ENCODE measurements around the gene PLK5.
"Not testable (repeated sequence)": the region's sequence is repeated elsewhere in the genome, so short reads cannot be mapped to it uniquely, and the experiment has no call there.

Gene PLK5

DNA sequence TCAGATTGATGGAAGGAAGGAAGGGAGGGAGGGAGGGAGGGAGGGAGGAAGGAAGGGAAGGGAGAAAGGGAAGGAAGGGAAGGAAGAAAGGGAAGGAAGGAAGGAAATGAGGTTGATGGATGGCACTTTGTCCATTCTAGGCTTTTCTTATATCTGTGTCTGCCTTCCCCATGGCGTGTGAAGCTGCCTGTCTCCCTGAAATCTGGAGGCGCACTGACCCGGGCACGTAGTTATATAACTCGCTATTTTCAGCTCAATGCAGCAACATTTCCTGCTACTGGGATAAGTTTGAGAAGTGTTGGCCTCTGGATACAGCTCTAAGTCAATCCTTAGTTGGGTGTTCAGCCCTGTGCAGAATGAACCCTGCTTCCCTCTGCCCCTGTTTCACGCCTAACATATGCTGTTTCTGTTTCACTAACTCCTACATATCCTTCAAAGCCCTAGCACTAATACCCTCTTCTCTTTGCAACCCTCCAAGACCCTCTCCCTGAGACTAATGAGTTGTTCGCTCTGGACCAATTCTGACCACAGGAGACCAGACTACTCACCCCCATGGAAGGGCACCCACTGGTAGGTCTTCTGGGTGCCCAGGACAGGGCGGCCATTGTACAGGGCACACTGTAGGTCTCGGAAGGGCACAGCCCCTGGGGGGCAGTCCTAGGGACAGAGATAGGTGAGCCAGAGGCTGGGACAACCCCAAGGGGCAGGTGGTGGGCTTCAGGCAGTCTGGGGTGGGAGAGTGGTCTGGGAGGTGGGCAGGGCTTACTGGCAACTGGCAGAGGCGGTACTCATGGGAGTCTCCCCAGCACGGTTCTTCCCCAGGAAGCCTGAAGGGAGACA is 14.1 kb upstream of the PLK5 start:
- DNase-seq, result no peak

DNA sequence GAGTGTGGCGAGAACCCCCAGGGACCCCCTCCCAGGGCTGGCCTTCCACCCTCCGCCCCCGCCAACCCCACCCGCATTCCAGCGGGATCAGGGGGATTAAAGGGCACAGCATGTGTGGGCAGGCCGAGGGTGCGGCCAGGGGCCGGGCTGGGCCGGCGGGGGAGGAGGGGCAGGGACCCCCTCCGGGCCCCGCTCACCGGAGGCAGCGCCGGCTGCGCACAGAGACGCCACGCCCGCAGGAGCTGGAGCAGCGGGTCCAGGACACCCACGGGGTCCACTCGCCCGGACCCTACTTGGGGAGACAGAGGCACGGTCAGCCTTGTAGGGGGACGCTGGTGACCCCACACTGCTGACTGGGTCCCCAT is 13.5 kb upstream of the PLK5 start:
- no peak for DNase-seq

- DNase-seq, result no peak
Measured at GRCh38 chr19:1510807-1511206, 13.1 kb upstream of the PLK5 start.

DNA sequence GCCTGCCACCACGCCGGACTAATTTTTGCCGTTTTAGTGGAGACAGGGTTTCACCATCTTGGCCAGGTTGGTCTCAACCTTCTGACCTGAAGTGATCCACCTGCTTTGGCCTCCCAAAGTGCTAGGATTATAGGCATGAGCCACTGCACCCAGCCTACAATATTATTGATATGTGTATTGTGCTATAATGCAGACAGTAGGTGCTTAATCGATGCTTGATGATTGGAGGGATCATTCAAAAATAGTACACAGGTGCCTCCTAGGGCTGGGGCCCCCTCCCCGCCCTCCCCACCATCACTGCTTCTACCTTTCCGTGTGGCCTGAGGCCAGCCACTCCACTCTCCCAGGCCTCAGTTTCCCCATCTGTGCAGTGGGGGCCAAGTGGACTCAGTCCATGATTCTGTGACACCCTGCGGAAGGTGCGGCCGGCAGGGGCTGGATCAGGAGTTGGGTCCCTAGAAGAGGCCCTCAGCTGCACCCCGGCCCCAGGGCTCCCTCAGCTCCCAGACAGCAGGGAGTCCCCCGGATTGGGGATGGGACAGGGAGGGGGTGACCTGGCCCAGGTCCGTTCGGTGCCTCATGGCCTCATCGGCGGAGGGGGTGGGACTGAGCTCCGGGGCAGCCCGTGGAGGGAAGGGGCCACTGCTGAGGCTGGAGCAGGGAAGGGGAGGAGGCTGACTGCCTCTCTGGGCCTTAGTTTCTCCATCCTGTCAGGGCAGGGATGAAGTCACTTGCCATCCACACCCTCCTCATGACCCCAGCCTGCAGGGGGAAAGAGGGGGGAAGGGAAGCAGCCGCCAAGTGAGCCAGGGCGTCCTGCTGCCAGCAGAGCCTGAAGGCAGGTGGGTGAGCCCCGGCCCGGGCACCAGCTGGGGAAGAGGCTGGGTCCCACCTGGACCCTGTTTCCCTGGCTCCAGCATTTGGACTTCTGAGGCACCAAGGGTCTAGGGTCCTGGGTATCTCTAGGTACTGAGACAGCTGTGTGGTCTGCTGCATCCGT is 12.3 kb upstream of the PLK5 start:
- peak; percentile 13 for DNase-seq

- DNase-seq, result peak; percentile 72
Measured at GRCh38 chr19:1512671-1513498, 11.0 kb upstream of the PLK5 start, which contains the start of gene ADAMTSL5. ADAMTSL5 (minus strand) TSS chr19:1513019; CDS start chr19:1510943, 2,076 bp downstream.

- DNase-seq, result peak; percentile 73
Measured at GRCh38 chr19:1513499-1514294, 10.2 kb upstream of the PLK5 start.

- no peak for DNase-seq
Measured at GRCh38 chr19:1514295-1514661, 9.6 kb upstream of the PLK5 start.

DNA sequence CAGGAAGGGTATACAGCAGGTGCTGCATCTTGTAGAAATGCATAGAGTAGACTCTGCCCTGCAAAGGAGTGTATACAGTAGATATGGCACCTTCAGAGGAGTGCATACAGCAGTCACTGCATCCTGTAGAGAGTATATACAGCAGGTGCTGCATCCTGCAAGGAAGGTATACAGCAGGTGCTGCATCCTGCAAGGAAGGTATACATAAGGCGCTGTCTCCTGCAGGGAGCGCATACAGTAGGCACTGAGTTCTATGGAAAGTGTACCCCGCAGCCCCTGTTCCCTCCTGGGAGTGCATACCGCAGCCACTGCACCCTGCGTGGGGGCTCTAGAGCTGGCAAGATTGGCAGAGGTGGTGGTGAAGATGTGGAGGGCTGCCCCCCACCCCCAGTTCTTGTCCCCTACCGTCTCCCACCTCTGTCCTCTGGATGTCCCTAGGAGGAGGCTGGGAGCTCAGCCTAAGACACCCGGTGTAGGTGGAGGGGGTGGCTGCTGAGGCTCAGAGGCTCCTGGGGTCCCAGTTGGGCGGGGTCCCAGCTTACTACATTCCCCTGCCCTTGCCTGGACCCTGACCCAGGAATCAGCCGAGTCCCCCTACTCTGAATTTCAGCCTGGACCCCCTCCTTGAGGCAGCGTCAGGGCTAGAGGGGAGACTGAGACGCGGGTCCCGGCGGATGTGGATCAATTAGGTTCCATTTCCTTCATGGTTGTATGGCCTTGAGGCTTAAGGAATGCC is 8.7 kb upstream of the PLK5 start:
- no peak for DNase-seq

DNA sequence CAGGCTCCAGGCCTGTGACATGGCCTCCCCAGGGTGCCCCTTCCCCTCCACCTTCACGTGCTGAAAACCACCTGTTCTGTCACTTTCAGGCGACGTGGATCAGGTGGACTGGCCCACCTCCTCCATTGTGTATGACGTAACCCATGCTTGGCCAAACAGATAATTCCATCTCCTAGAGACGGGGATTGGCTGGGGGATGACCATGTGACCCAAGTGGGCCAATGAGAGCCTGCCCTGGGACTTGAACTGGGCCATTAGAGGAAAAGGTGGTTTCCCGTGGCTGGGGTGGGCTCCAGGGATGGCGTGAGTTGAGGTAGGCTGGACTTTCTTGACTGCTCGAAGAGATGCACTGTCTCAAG is 7.5 kb upstream of the PLK5 start:
- DNase-seq, result no peak

DNA sequence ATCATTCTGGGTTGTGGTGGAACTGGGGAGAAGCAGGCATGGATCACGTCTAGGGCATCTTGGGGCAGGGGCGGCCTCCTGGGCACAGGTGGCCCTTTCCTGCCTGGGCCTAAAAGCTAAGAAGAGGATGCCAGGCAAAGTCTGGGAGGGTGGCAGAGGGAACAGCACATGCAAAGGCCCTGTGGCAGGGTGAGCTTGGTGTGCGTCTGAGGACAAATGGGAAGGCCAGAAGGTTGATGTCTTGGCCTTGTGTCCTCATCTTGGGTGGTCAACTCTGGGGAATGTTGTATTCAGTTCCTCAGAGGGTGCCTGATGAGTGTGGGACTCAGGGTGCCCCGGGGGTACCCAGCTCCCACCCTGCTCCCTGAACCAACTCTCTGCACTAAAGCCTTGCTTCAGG is 5.4 kb upstream of the PLK5 start:
- no peak for DNase-seq

GRCh38 chr19:1519802-1520201 is 4.1 kb upstream of the PLK5 start:
- not testable (repeated sequence) for DNase-seq

GRCh38 chr19:1520203-1520780 is 3.6 kb upstream of the PLK5 start:
- no peak for DNase-seq

DNA sequence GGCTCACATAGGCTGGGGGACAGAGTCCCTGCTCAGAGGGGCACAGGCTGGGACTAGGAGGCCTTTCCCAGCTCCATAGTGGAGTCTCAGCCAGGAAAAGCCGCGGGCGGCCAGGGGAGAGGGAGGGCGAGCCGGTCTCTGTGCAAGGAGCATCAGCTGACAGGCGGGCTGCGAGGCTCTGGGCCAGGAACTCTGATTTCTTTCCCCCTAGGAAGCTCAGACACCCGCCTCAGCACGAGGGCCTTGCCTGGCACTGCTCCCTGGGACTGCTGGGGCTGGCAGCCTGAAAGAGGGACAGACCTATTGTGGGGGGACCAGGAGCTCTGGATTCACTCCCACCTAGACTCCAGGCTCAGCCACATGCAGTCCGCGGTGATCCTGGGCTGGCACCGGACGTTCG is 2.2 kb upstream of the PLK5 start:
- no peak for DNase-seq

GRCh38 chr19:1522061-1522460 is 1.8 kb upstream of the PLK5 start:
- DNase-seq, result no peak

DNA sequence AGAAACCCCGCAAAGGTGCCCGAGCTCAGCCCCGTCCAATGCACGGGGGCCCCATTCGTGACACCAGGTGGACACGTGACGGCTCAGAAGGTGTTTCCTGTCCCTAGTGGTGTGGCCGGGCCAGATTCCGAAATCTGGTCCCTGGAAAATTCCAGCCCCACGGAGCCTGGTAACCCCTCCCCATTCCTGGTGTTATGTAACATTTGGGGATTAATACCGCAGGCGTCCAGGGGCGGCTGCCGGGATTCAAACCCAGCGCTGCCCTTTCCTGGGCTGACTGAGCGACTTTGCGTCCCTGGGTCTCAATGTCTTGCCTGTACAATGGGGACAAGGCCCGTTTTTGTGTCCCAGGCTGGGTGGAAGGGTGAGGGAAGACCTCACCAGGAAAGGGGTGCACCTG is 1.0 kb upstream of the PLK5 start:
- no peak for DNase-seq

DNA sequence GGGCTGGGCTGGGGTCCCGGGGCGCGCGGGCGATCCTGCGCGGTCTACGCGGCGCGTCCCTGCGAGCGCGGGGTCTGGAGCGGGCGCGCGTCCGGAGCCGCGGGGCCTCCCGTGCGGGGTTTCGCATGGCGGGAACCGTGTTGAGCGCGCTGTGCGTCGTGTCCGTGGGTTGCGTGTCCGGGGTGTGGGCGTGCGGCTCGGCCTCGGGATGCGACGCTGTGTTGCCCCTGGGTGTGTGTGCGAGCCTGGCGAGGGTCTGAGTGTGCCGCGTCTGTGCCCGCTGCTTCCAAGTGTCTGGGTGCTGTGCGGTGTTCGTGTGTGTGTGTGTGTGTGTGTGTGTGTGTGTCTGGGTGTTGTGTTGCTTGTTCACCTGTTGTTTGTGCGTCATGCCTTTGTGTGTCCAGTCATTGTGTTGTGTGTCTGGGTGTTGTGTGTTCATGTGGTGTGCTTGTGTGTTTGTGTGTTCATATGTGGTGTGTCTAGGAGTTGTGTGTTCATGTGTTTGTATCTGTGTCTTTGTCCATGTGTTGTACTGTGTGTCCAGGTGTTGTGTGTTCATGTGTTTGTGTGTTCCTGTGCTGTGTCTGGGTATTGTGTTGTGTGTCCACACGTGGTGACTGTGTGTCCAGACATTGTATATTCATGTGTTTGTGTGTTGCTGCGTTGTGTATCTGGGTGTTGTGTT is 552 bp downstream of the PLK5 start:
- DNase-seq, result no peak

DNA sequence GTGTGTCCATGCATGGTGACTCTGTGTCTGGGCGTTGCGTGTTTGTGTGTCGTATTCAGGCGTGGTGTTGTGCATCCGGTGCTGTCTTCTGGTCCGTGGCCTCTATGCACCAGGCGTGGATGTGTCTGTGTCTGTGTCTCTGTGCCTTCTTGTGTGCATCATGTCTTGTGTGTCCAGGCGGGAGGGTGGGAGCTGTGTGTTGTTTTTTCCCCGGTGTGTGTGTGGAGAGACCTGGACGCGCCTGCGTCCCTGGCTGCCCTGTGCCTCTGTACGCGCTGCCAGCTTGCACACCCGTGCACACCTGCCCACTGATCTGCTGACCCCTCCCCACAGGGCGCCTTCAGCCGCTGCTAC is 1.1 kb downstream of the PLK5 start:
- DNase-seq, result no peak

DNA sequence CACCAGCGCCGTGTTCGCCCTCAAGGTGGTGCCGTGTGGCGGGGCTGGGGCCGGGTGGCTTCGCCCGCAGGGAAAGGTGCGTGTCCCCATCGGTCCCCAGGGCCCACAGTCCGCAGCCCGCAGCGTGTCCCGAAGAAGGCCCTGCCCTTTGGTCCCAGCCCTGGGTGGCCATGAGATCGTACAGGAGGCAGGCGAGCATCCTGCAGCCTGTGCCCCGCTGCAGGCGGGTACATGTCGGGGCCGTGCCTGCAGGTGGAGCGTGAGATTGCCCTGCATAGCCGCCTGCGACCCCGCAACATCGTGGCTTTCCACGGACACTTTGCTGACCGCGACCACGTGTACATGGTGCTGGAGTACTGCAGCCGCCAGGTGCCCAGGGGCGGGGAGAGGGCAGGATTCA is 1.5 kb downstream of the PLK5 start:
- DNase-seq, result no peak

DNA sequence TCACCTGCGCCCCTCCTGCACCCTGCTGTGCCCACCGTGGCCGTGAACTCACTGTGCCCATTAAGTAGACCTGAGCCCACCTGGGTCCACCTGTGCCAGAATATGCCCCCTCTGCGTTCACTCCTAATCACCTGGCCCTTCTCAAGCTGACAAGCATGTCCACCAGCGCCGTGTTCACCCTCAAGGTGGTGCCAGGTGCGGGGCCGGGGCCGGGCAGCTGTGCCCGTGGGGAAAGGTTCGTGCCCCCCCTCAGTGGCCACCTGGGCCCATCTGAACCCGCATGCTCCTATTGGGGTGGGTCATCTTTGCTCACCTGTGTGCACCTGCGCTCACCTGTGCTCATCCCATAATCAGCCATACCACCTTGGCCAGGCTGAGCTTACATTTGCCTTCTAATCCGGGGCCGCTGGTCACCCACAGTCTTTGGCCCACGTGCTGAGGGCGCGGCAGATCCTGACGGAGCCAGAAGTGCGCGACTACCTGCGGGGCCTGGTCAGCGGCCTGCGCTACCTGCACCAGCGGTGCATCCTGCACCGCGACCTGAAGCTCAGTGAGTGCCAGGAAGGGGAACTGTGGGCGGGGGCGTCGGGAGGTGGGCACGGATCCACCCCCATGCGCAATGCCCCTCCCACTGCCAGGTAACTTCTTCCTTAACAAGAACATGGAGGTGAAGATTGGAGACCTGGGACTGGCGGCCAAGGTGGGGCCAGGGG is 2.3 kb downstream of the PLK5 start:
- no peak for DNase-seq
